ENCODE measurements around the gene TCOF1.

- TF ChIP-seq CTCF (IDR thresholded peaks at IDR 0.05) (no peak), EZH2 (IDR thresholded peaks at IDR 0.05; ENCODE audit: borderline replicate concordance, insufficient read depth, low read depth, low read length, poor library complexity, severe bottlenecking) (no peak)
These were observed 46.6 kb downstream of the TCOF1 start for GRCh38 chr5:150404121-150404520.
